ENCODE data around the gene MIGA1.
A peak's percentile ranks its signal among the peaks of the same experiment; 100 is the strongest.

Gene MIGA1

DNA sequence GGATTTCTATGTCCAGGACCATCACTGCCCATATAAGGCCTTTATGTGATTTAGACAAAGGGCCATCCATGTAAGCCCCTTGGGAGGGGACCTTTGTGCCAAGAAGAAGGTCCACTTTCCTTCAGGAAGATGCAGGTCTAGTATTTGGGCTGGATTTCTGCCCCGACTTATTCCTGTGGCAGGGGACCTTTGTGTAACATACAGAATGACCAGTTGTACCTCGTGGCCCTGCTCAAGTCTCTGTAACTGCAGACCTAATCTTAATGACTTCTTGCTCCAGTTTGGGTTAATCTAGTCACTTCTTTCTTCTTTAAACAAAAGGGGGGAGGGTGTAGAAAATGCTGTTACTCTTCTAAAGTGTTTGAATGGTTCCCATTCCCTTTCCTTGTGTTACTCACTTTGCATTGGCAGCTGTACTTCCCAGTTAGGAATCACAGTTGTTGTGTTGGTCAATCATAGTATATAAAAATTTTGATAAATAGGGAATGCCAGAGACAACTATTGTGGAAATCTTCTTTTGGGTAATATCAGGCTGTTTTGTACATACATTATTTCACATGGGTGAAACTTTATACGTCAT lies 54.2 kb downstream of the MIGA1 start:
- Histone ChIP-seq H2BK5ac (ENCODE audit: low read depth, low read length, poor library complexity, severe bottlenecking) (no peak overlapping the region), H3K4ac (ENCODE audit: low read depth in 1 of 2, low read length in 2 of 2) (peak overlapping the region; percentile 6 to 97), H2AFZ (ENCODE audit: low read depth, low read length) (no peak overlapping the region), H3K9me3 (ENCODE audit: control insufficient read depth, low read length) (no peaks in the 10 kb centered on the region), H3K14ac (ENCODE audit: low read length in 2 of 2) (no peak overlapping the region), H4K8ac (ENCODE audit: low read length) (peak overlapping the region; percentile 84), H3K4me2 (ENCODE audit: low read length, poor library complexity, severe bottlenecking) (no peak overlapping the region), H3K36me3 (ENCODE audit: control insufficient read depth in 1 of 2, insufficient read depth in 2 of 2, low read depth in 1 of 2, low read length in 2 of 2) (peaks cover 5 to 12% of the 10 kb centered on the region in 2 experiments), H2BK120ac (ENCODE audit: low read depth, low read length) (peak overlapping the region; percentile 97), H2BK12ac (ENCODE audit: low read length in 2 of 2) (peak overlapping the region; percentile 7 to 99), H3K23ac (ENCODE audit: low read length in 2 of 2) (no peak overlapping the region), H3K9ac (ENCODE audit: low read length) (peak overlapping the region; percentile 61), H3K4me3 (ENCODE audit: insufficient read depth in 1 of 2, low read depth in 1 of 2, low read length in 2 of 2) (no peak overlapping the region), H4K91ac (ENCODE audit: low read length) (peak overlapping the region; percentile 96), H3K18ac (ENCODE audit: low read depth in 1 of 2, low read length in 2 of 2) (peak overlapping the region; percentile 15 to 92), H2BK15ac (ENCODE audit: low read depth, poor library complexity, severe bottlenecking) (peak overlapping the region; percentile 83), H2AK5ac (ENCODE audit: low read length, severe bottlenecking) (no peak overlapping the region), H3K27me3 (ENCODE audit: control insufficient read depth in 1 of 2, insufficient read depth in 1 of 2, low read length in 2 of 2) (no peaks in the 10 kb centered on the region), H3K27ac (ENCODE audit: low read length, poor library complexity, severe bottlenecking) (no peak overlapping the region), H3K79me1 (replicated peaks; ENCODE audit: low read length, poor library complexity, severe bottlenecking) (peaks cover 17% of the 10 kb centered on the region), H3K4me1 (ENCODE audit: control insufficient read depth, insufficient read depth, low read depth, low read length) (peaks cover 4% of the 10 kb centered on the region)
- WGBS, result 62% methylated on average over 3 of the region's 3 CpGs
- peak; percentile 74 for DNase-seq

DNA sequence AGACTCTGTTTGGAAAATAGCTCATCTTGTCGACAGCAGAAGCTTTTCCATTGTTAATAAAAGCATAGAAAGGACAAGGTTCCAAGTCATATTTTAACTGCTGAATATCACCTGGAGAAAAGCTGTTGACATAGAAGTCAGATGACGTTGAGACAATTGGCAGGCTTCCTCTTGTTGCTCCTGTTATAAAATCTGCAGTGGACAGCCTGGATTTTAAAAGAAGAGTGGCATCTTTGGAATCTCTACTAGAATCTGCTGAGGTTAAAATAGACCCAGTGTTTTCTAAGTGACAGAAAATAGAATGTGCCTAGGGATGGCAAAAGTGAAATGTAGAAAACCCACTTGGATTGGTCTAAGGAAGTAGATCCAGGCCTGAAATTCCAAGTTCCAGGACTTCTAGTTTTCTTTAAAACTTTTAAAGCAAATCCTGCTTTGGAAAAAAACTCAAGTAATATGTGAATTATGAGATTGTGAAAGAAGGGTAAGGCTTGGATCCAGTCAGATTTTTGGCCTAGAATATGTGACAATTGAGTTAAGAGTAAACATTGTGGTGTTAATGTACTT lies 55.4 kb downstream of the MIGA1 start:
- Histone ChIP-seq H3K14ac (ENCODE audit: low read length in 2 of 2) (no peak overlapping the region), H4K8ac (ENCODE audit: low read length) (no peak overlapping the region), H2AFZ (ENCODE audit: low read depth, low read length) (no peak overlapping the region), H3K18ac (ENCODE audit: low read depth in 1 of 2, low read length in 2 of 2) (no peak overlapping the region), H3K79me1 (replicated peaks; ENCODE audit: low read length, poor library complexity, severe bottlenecking) (peaks cover 16% of the 10 kb centered on the region), H3K36me3 (ENCODE audit: control insufficient read depth in 1 of 2, insufficient read depth in 2 of 2, low read depth in 1 of 2, low read length in 2 of 2) (peaks cover 6 to 18% of the 10 kb centered on the region in 2 experiments), H3K9me3 (ENCODE audit: control insufficient read depth, low read length) (no peaks in the 10 kb centered on the region), H3K4me3 (ENCODE audit: insufficient read depth in 1 of 2, low read depth in 1 of 2, low read length in 2 of 2) (no peak overlapping the region), H2BK5ac (ENCODE audit: low read depth, low read length, poor library complexity, severe bottlenecking) (no peak overlapping the region), H3K27ac (ENCODE audit: low read length, poor library complexity, severe bottlenecking) (no peak overlapping the region), H2BK12ac (ENCODE audit: low read length in 2 of 2) (no peak overlapping the region), H3K27me3 (ENCODE audit: control insufficient read depth in 1 of 2, insufficient read depth in 1 of 2, low read length in 2 of 2) (no peaks in the 10 kb centered on the region), H2AK5ac (ENCODE audit: low read length, severe bottlenecking) (no peak overlapping the region), H3K4ac (ENCODE audit: low read depth in 1 of 2, low read length in 2 of 2) (no peak overlapping the region), H3K4me2 (ENCODE audit: low read length, poor library complexity, severe bottlenecking) (no peak overlapping the region), H3K4me1 (ENCODE audit: control insufficient read depth, insufficient read depth, low read depth, low read length) (peaks cover 4% of the 10 kb centered on the region), H2BK120ac (ENCODE audit: low read depth, low read length) (no peak overlapping the region), H3K23ac (ENCODE audit: low read length in 2 of 2) (no peak overlapping the region), H2BK15ac (ENCODE audit: low read depth, poor library complexity, severe bottlenecking) (no peak overlapping the region), H3K9ac (ENCODE audit: low read length) (peak overlapping the region; percentile 53), H4K91ac (ENCODE audit: low read length) (no peak overlapping the region)
- 15% methylated on average over 2 of the region's 2 CpGs for WGBS
- DNase-seq, result peak; percentile 46

- Histone ChIP-seq H2AK5ac (ENCODE audit: low read length, severe bottlenecking) (no peak overlapping the region), H3K9me3 (ENCODE audit: control insufficient read depth, low read length) (no peaks in the 10 kb centered on the region), H2BK12ac (ENCODE audit: low read length in 2 of 2) (no peak overlapping the region), H3K4me2 (ENCODE audit: low read length, poor library complexity, severe bottlenecking) (no peak overlapping the region), H4K91ac (ENCODE audit: low read length) (no peak overlapping the region), H2BK5ac (ENCODE audit: low read depth, low read length, poor library complexity, severe bottlenecking) (no peak overlapping the region), H3K18ac (ENCODE audit: low read depth in 1 of 2, low read length in 2 of 2) (no peak overlapping the region), H3K9ac (ENCODE audit: low read length) (peak overlapping the region; percentile 39), H3K27ac (ENCODE audit: low read length, poor library complexity, severe bottlenecking) (no peak overlapping the region), H3K14ac (ENCODE audit: low read length in 2 of 2) (no peak overlapping the region), H3K4ac (ENCODE audit: low read depth in 1 of 2, low read length in 2 of 2) (no peak overlapping the region), H2AFZ (ENCODE audit: low read depth, low read length) (no peak overlapping the region), H3K4me1 (ENCODE audit: control insufficient read depth, insufficient read depth, low read depth, low read length) (no peaks in the 10 kb centered on the region), H3K36me3 (ENCODE audit: control insufficient read depth in 1 of 2, insufficient read depth in 2 of 2, low read depth in 1 of 2, low read length in 2 of 2) (peaks cover 9 to 31% of the 10 kb centered on the region in 2 experiments), H2BK120ac (ENCODE audit: low read depth, low read length) (no peak overlapping the region), H4K8ac (ENCODE audit: low read length) (no peak overlapping the region), H3K79me1 (replicated peaks; ENCODE audit: low read length, poor library complexity, severe bottlenecking) (peaks cover 9% of the 10 kb centered on the region), H3K23ac (ENCODE audit: low read length in 2 of 2) (no peak overlapping the region), H3K4me3 (ENCODE audit: insufficient read depth in 1 of 2, low read depth in 1 of 2, low read length in 2 of 2) (no peak overlapping the region), H2BK15ac (ENCODE audit: low read depth, poor library complexity, severe bottlenecking) (no peak overlapping the region), H3K27me3 (ENCODE audit: control insufficient read depth in 1 of 2, insufficient read depth in 1 of 2, low read length in 2 of 2) (no peaks in the 10 kb centered on the region)
- no peak for DNase-seq
- WGBS, result no CpG with 5 or more reads among the region's 1 CpG
Observed at GRCh38 chr1:77841574-77841973, 62.1 kb downstream of the MIGA1 start.

DNA sequence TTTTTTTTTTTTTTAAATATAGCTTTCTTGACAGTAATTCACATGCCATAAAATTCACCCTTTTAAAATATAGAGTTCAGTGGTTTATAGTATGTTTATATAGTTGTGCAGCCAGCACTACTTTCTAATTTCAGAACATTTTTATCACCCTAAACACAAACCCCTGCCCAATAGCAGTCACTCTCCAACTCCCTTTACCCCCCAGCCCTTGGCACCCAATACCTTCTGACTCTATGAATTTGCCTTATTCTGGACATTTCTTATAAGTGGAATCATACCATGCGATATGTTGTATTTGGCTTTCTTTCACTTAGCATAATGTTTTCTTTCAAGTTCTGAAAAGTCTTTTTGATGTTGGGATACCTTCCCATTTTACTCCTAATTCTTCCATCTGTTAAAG lies 66.5 kb downstream of the MIGA1 start:
- H3K18ac ChIP-seq (ENCODE audit: low read depth in 1 of 2, low read length in 2 of 2), result no peak overlapping the region
- H3K36me3 ChIP-seq (ENCODE audit: control insufficient read depth in 1 of 2, insufficient read depth in 2 of 2, low read depth in 1 of 2, low read length in 2 of 2), result peaks cover 3 to 27% of the 10 kb centered on the region in 2 experiments
- no peak overlapping the region for H2BK5ac ChIP-seq (ENCODE audit: low read depth, low read length, poor library complexity, severe bottlenecking)
- H2BK120ac ChIP-seq (ENCODE audit: low read depth, low read length), result no peak overlapping the region
- no peaks in the 10 kb centered on the region for H3K9me3 ChIP-seq (ENCODE audit: control insufficient read depth, low read length)
- H3K79me1 ChIP-seq (replicated peaks; ENCODE audit: low read length, poor library complexity, severe bottlenecking), result peaks cover 4% of the 10 kb centered on the region
- no peak overlapping the region for H3K4me3 ChIP-seq (ENCODE audit: insufficient read depth in 1 of 2, low read depth in 1 of 2, low read length in 2 of 2)
- H3K9ac ChIP-seq (ENCODE audit: low read length), result no peak overlapping the region
- H3K14ac ChIP-seq (ENCODE audit: low read length in 2 of 2), result no peak overlapping the region
- no CpG with 5 or more reads among the region's 1 CpG for WGBS
- H4K91ac ChIP-seq (ENCODE audit: low read length), result no peak overlapping the region
- DNase-seq, result no peak
- no peak overlapping the region for H2BK15ac ChIP-seq (ENCODE audit: low read depth, poor library complexity, severe bottlenecking)
- H2AK5ac ChIP-seq (ENCODE audit: low read length, severe bottlenecking), result no peak overlapping the region
- H3K4ac ChIP-seq (ENCODE audit: low read depth in 1 of 2, low read length in 2 of 2), result no peak overlapping the region
- H3K27me3 ChIP-seq (ENCODE audit: control insufficient read depth in 1 of 2, insufficient read depth in 1 of 2, low read length in 2 of 2), result no peaks in the 10 kb centered on the region
- no peaks in the 10 kb centered on the region for H3K4me1 ChIP-seq (ENCODE audit: control insufficient read depth, insufficient read depth, low read depth, low read length)
- no peak overlapping the region for H2AFZ ChIP-seq (ENCODE audit: low read depth, low read length)
- no peak overlapping the region for H4K8ac ChIP-seq (ENCODE audit: low read length)
- H3K23ac ChIP-seq (ENCODE audit: low read length in 2 of 2), result no peak overlapping the region
- H3K4me2 ChIP-seq (ENCODE audit: low read length, poor library complexity, severe bottlenecking), result no peak overlapping the region
- no peak overlapping the region for H3K27ac ChIP-seq (ENCODE audit: low read length, poor library complexity, severe bottlenecking)
- no peak overlapping the region for H2BK12ac ChIP-seq (ENCODE audit: low read length in 2 of 2)

Measured in mesenchymal stem cell (in vitro differentiated cells and primary cell).